Liver (tissue), 9 donors: ENCODE results near the gene ECPAS. TPM values are rescaled to one million over a fixed set of nuclear protein-coding genes. Genes with fewer than 3 reads are reported as not detected.

Experiments used
- DNase-seq: peaks from one replicate; pipeline ENCODE4 v3.0.0-alpha.2; 2017; ENCODE audit warnings: low spot score
- H3K27ac ChIP-seq, 2 donors: one replicate each; pipeline ENCODE4 v1.7.0; 2013; ENCODE audit warnings: inconsistent platforms in 2 of 2, low read length in 2 of 2, control low read depth in 1 of 2, low read depth in 1 of 2, mild to moderate bottlenecking in 1 of 2
- H3K27me3 ChIP-seq, 4 donors: one replicate each; pipeline versions ENCODE4 v1.6.1 to v1.7.0; 2013; ENCODE audit warnings: low read length in 3 of 4, inconsistent platforms in 1 of 4, mild to moderate bottlenecking in 1 of 4, moderate library complexity in 1 of 4; ENCODE audit not compliant: control insufficient read depth in 4 of 4, insufficient read depth in 4 of 4
- H3K36me3 ChIP-seq, 4 donors: one replicate each; pipeline versions ENCODE4 v1.6.1 to v1.7.0; 2013; ENCODE audit warnings: low read length in 3 of 4, mild to moderate bottlenecking in 3 of 4, low read depth in 1 of 4, moderate library complexity in 1 of 4; ENCODE audit not compliant: control insufficient read depth in 4 of 4, insufficient read depth in 3 of 4
- H3K4me1 ChIP-seq, 4 donors: one replicate each; pipeline versions ENCODE4 v1.6.1 to v1.7.0; 2013; ENCODE audit warnings: low read length in 3 of 4, mild to moderate bottlenecking in 3 of 4, moderate library complexity in 1 of 4; ENCODE audit not compliant: control insufficient read depth in 4 of 4, insufficient read depth in 4 of 4
- H3K4me3 ChIP-seq, 3 donors: one replicate each; pipeline versions ENCODE4 v1.6.1 to v1.7.0; 2013; ENCODE audit warnings: low read length in 3 of 3, control low read depth in 1 of 3, low read depth in 1 of 3, mild to moderate bottlenecking in 1 of 3
- H3K9ac ChIP-seq, 2 donors: one replicate each; pipeline ENCODE4 v1.7.0; 2013; ENCODE audit warnings: low read length in 2 of 2, mild to moderate bottlenecking in 2 of 2, moderate library complexity in 2 of 2, control low read depth in 1 of 2, low read depth in 1 of 2
- H3K9me3 ChIP-seq, 4 donors: one replicate each; pipeline versions ENCODE4 v1.6.1 to v1.7.0; 2013; ENCODE audit warnings: low read length in 3 of 4; ENCODE audit not compliant: control insufficient read depth in 4 of 4
- EGR1 ChIP-seq, 2 donors: IDR thresholded peaks; 2 replicates each; pipeline ENCODE4 v1.6.1; 2016 to 2018; ENCODE audit warnings: antibody characterized with exemption in 2 of 2, low read depth in 2 of 2
- FOXA1 ChIP-seq: IDR thresholded peaks from 2 replicates; pipeline ENCODE4 v1.6.1; 2016; ENCODE audit warnings: antibody characterized with exemption
- FOXA2 ChIP-seq: IDR thresholded peaks from 2 replicates; pipeline ENCODE4 v1.6.1; 2016; ENCODE audit warnings: antibody characterized with exemption
- GABPA ChIP-seq, 2 donors: IDR thresholded peaks in 1 of 2; conservative IDR thresholded peaks in 1 of 2; 2 replicates each; pipeline ENCODE4 v1.6.1; 2016; ENCODE audit warnings: antibody characterized with exemption in 2 of 2, mild to moderate bottlenecking in 1 of 2, moderate library complexity in 1 of 2
- HNF4A ChIP-seq, 2 donors: conservative IDR thresholded peaks; 2 replicates each; pipeline ENCODE4 v1.6.1; 2016; ENCODE audit warnings: antibody characterized with exemption in 2 of 2, mild to moderate bottlenecking in 2 of 2
- HNF4G ChIP-seq: IDR thresholded peaks from 2 replicates; pipeline ENCODE4 v1.6.1; 2016; ENCODE audit warnings: antibody characterized with exemption
- JUND ChIP-seq, 2 donors: IDR thresholded peaks; 2 replicates each; pipeline ENCODE4 v1.6.1; 2016; ENCODE audit warnings: antibody characterized with exemption in 2 of 2
- MAX ChIP-seq: IDR thresholded peaks from 2 replicates; pipeline ENCODE4 v1.6.1; 2016; ENCODE audit warnings: antibody characterized with exemption
- NR2F2 ChIP-seq: IDR thresholded peaks from 2 replicates; pipeline ENCODE4 v1.6.1; 2016; ENCODE audit warnings: antibody characterized with exemption
- RAD21 ChIP-seq, 2 donors: IDR thresholded peaks; 2 replicates each; pipeline ENCODE4 v1.6.1; 2016; ENCODE audit warnings: antibody characterized with exemption in 2 of 2, mild to moderate bottlenecking in 2 of 2
- REST ChIP-seq: IDR thresholded peaks from 2 replicates; pipeline ENCODE4 v1.6.1; 2016; ENCODE audit warnings: antibody characterized with exemption, mild to moderate bottlenecking
- SP1 ChIP-seq: IDR thresholded peaks from 2 replicates; pipeline ENCODE4 v1.6.1; 2018; ENCODE audit warnings: antibody characterized with exemption, mild to moderate bottlenecking
- TAF1 ChIP-seq: conservative IDR thresholded peaks from 2 replicates; pipeline ENCODE4 v1.6.1; 2016; ENCODE audit warnings: antibody characterized with exemption, mild to moderate bottlenecking
- YY1 ChIP-seq: IDR thresholded peaks from 2 replicates; pipeline ENCODE4 v1.6.1; 2016; ENCODE audit warnings: antibody characterized with exemption, mild to moderate bottlenecking
- WGBS: extraction: QIAGEN DNeasy Blood & Tissue Kit; methylation state at CpG from one replicate; pipeline ENCODE4 v1.1.7; 2013; 5-methylcytosine and 5-hydroxymethylcytosine counted together
- polyA plus RNA-seq, 2 donors: library from polyadenylated mRNA; stranded (reverse) in 1 of 2; unstranded in 1 of 2; fragments of 200-250 nt in 1 of 2; fragments of >200 nt in 1 of 2; fragmentation: Nextera tagmentation in 1 of 2; extraction: Ambion mirVana in 1 of 2; gene quantifications; one replicate each; pipeline versions ENCODE4 v1.2.1 to v1.2.3, GENCODE V29; 2013 to 2015
- total RNA-seq, 2 donors: library from RNA; depleted of rRNA; stranded (reverse); fragments of >200 nt; gene quantifications; one replicate each; pipeline ENCODE4 v1.2.3, GENCODE V29; 2014
- TF ChIP-seq, protein P1 (sequence below): IDR thresholded peaks from 2 replicates; pipeline ENCODE4 v1.6.1; 2016; ENCODE audit warnings: antibody characterized with exemption
- TF ChIP-seq, protein P2 (sequence below): fragments of 150-350 bp; IDR thresholded peaks from 2 replicates; pipeline ENCODE4 v1.5.1; 2017; ENCODE audit warnings: improper control_type of control experiment, low read depth, low read length; ENCODE audit not compliant: missing input control
- TF ChIP-seq, protein P3 (sequence below): IDR thresholded peaks from 2 replicates; pipeline ENCODE4 v1.6.1; 2016; ENCODE audit warnings: antibody characterized with exemption
- donor health status: healthy.
- donor health status: healthy.
- donor health status: healthy.
- donor health status: healthy.
- donor health status: healthy.

ECPAS gene
- total and polyA plus RNA-seq, 4 donors = 14.7 to 60.8 (median 26.3) TPM

DNA sequence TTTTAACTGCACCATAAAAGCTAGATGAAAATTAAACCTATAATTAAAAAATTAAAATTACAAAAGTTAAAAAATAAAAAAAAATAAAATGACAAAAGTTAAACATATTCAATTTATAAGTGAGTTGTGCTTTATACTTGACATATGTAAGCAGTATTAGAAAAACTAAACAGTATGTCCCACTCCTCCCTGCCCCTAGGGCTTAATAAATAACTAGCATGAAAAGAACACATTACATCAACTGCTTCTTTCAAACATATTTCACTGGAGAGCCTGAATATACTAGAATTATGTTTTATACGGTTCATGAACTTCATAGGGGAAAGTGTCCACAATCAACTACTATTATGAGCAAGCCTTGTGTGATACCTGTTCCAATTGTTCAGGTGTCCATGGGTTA lies 47.6 kb downstream of the ECPAS start:
- Histone ChIP-seq H3K4me1 (no peaks in the 10 kb centered on the region), H3K27me3 (no peaks in the 10 kb centered on the region), H3K4me3 (no peak overlapping the region), H3K9ac (no peak overlapping the region), H3K27ac (no peak overlapping the region), H3K36me3 (peaks cover 8 to 49% (median 45%) of the 10 kb centered on the region in 4 donors), H3K9me3 (no peaks in the 10 kb centered on the region)
- WGBS = 93% methylated on average over 1 of the region's 1 CpG
- DNase-seq = no peak
- TF ChIP-seq MAX (no peak), JUND (IDR thresholded peaks at IDR 0.05) (no peak), HNF4A (conservative IDR thresholded peaks at IDR 0.05) (no peak), FOXA1 (no peak), TAF1 (no peak), FOXA2 (no peak), RAD21 (IDR thresholded peaks at IDR 0.05) (no peak)
- TF ChIP-seq, protein P1, sequence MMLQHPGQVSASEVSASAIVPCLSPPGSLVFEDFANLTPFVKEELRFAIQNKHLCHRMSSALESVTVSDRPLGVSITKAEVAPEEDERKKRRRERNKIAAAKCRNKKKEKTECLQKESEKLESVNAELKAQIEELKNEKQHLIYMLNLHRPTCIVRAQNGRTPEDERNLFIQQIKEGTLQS = no peak

GRCh38 chr9:111433082-111433481 lies 51.1 kb downstream of the ECPAS start:
- no peaks in the 10 kb centered on the region for H3K4me1 ChIP-seq
- H3K36me3 ChIP-seq = peaks cover 3 to 52% (median 32%) of the 10 kb centered on the region in 4 donors
- H3K9me3 ChIP-seq = no peaks in the 10 kb centered on the region
- TF ChIP-seq YY1 (no peak), HNF4A (conservative IDR thresholded peaks at IDR 0.05) (no peak), FOXA1 (no peak), RAD21 (IDR thresholded peaks at IDR 0.05) (no peak), FOXA2 (no peak), SP1 (no peak), GABPA (IDR thresholded peaks at IDR 0.05 in 1 of 2, conservative IDR thresholded peaks at IDR 0.05 in 1 of 2) (no peak)
- TF ChIP-seq, protein P2, sequence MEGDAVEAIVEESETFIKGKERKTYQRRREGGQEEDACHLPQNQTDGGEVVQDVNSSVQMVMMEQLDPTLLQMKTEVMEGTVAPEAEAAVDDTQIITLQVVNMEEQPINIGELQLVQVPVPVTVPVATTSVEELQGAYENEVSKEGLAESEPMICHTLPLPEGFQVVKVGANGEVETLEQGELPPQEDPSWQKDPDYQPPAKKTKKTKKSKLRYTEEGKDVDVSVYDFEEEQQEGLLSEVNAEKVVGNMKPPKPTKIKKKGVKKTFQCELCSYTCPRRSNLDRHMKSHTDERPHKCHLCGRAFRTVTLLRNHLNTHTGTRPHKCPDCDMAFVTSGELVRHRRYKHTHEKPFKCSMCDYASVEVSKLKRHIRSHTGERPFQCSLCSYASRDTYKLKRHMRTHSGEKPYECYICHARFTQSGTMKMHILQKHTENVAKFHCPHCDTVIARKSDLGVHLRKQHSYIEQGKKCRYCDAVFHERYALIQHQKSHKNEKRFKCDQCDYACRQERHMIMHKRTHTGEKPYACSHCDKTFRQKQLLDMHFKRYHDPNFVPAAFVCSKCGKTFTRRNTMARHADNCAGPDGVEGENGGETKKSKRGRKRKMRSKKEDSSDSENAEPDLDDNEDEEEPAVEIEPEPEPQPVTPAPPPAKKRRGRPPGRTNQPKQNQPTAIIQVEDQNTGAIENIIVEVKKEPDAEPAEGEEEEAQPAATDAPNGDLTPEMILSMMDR = no peak
- no peak overlapping the region for H3K9ac ChIP-seq
- H3K27ac ChIP-seq = no peak overlapping the region
- H3K27me3 ChIP-seq = no peaks in the 10 kb centered on the region
- DNase-seq = no peak
- H3K4me3 ChIP-seq = no peak overlapping the region
- 87% methylated on average over 3 of the region's 3 CpGs for WGBS

GRCh38 chr9:111431684-111432083 lies 52.5 kb downstream of the ECPAS start:
- H3K9me3 ChIP-seq = no peaks in the 10 kb centered on the region
- no peak overlapping the region for H3K27ac ChIP-seq
- WGBS = 88% methylated on average over 3 of the region's 3 CpGs
- H3K4me1 ChIP-seq = no peaks in the 10 kb centered on the region
- H3K9ac ChIP-seq = no peak overlapping the region
- no peaks in the 10 kb centered on the region for H3K27me3 ChIP-seq
- no peak for DNase-seq
- H3K4me3 ChIP-seq = no peak overlapping the region
- peaks cover 3 to 53% (median 37%) of the 10 kb centered on the region in 4 donors for H3K36me3 ChIP-seq
- TF ChIP-seq SP1 = no peak
- no peak for TF ChIP-seq REST
- TF ChIP-seq HNF4G = no peak
- TF ChIP-seq HNF4A (conservative IDR thresholded peaks at IDR 0.05) = no peak
- no peak for TF ChIP-seq FOXA2
- TF ChIP-seq, protein P3, sequence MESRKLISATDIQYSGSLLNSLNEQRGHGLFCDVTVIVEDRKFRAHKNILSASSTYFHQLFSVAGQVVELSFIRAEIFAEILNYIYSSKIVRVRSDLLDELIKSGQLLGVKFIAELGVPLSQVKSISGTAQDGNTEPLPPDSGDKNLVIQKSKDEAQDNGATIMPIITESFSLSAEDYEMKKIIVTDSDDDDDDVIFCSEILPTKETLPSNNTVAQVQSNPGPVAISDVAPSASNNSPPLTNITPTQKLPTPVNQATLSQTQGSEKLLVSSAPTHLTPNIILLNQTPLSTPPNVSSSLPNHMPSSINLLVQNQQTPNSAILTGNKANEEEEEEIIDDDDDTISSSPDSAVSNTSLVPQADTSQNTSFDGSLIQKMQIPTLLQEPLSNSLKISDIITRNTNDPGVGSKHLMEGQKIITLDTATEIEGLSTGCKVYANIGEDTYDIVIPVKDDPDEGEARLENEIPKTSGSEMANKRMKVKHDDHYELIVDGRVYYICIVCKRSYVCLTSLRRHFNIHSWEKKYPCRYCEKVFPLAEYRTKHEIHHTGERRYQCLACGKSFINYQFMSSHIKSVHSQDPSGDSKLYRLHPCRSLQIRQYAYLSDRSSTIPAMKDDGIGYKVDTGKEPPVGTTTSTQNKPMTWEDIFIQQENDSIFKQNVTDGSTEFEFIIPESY = no peak
- TF ChIP-seq RAD21 (IDR thresholded peaks at IDR 0.05) = no peak
- TF ChIP-seq EGR1 (IDR thresholded peaks at IDR 0.05; ENCODE audit: low read depth in 2 of 2) = no peak
- TF ChIP-seq, protein P2 = no peak
- no peak for TF ChIP-seq NR2F2
- TF ChIP-seq, protein P1 = no peak
- no peak for TF ChIP-seq MAX
